Muscle of leg (tissue), 11 donors: Measurements from ENCODE around the gene ZDHHC20. TPM values are rescaled to one million over a fixed set of nuclear protein-coding genes. Genes with fewer than 3 reads are reported as not detected.

Experiments
- DNase-seq: peaks from one replicate; pipeline ENCODE4 v3.0.0; 2013
- H3K27ac ChIP-seq: one replicate; pipeline ENCODE4 v1.5.1; 2013; ENCODE audit warnings: mild to moderate bottlenecking, low read length, control low read depth
- H3K27me3 ChIP-seq: one replicate; pipeline ENCODE4 v1.6.1; 2013; ENCODE audit warnings: low read length; ENCODE audit not compliant: control insufficient read depth, insufficient read depth
- H3K36me3 ChIP-seq: one replicate; pipeline ENCODE4 v1.6.1; 2013; ENCODE audit warnings: low read length; ENCODE audit not compliant: control insufficient read depth, insufficient read depth
- H3K4me1 ChIP-seq: one replicate; pipeline ENCODE4 v1.6.1; 2013; ENCODE audit warnings: low read length; ENCODE audit not compliant: control insufficient read depth, insufficient read depth
- H3K4me3 ChIP-seq: one replicate; pipeline ENCODE4 v1.5.1; 2013; ENCODE audit warnings: low read length, control low read depth
- H3K9me3 ChIP-seq: replicated peaks from 2 replicates; pipeline ENCODE4 v1.6.1; 2013; ENCODE audit warnings: low read depth, low read length; ENCODE audit not compliant: control insufficient read depth
- WGBS: methylation state at CpG from one replicate; pipeline ENCODE4 v1.1.5; 2013; ENCODE audit warnings: missing lambda C conversion rate; ENCODE audit not compliant: insufficient coverage; 5-methylcytosine and 5-hydroxymethylcytosine counted together
- polyA plus RNA-seq, 8 donors: library from polyadenylated mRNA; unstranded; fragments of 120-200 nt; gene quantifications; one replicate each; pipeline versions ENCODE4 v1.2.1 to v1.2.3, GENCODE V29; 2013; ENCODE audit warnings: inconsistent platforms in 1 of 8, low replicate concordance in 1 of 8; ENCODE audit not compliant: insufficient read length in 8 of 8, insufficient read depth in 1 of 8
- total RNA-seq: library from RNA; stranded (reverse); fragments of 120-200 nt; gene quantifications from one replicate; pipeline ENCODE4 v1.2.4, GENCODE V29; 2013

ZDHHC20 gene
- total and polyA plus RNA-seq, 9 donors, result 29.2 to 61.6 (median 37.2) TPM

GRCh38 chr13:21475115-21475514 is 16.0 kb upstream of the ZDHHC20 start:
- Histone ChIP-seq H3K27me3 (no peaks in the 10 kb centered on the region), H3K36me3 (no peaks in the 10 kb centered on the region), H3K4me3 (no peak overlapping the region), H3K27ac (no peak overlapping the region), H3K9me3 (no peaks in the 10 kb centered on the region), H3K4me1 (peaks cover 6% of the 10 kb centered on the region)
- 90% methylated on average over 2 of the region's 6 CpGs for WGBS
- DNase-seq, result no peak

GRCh38 chr13:21470785-21471184 is 11.7 kb upstream of the ZDHHC20 start:
- H3K36me3 ChIP-seq, result no peaks in the 10 kb centered on the region
- no peak overlapping the region for H3K4me3 ChIP-seq
- no peaks in the 10 kb centered on the region for H3K27me3 ChIP-seq
- no peak overlapping the region for H3K27ac ChIP-seq
- no peaks in the 10 kb centered on the region for H3K9me3 ChIP-seq
- no peak for DNase-seq
- H3K4me1 ChIP-seq, result no peaks in the 10 kb centered on the region

GRCh38 chr13:21466527-21466926 is 7.4 kb upstream of the ZDHHC20 start:
- Histone ChIP-seq H3K36me3 (no peaks in the 10 kb centered on the region), H3K4me1 (no peaks in the 10 kb centered on the region), H3K27ac (no peak overlapping the region), H3K9me3 (no peaks in the 10 kb centered on the region), H3K4me3 (no peak overlapping the region), H3K27me3 (no peaks in the 10 kb centered on the region)
- 32% methylated on average over 5 of the region's 7 CpGs for WGBS
- no peak for DNase-seq

- DNase-seq, result no peak
Observed at GRCh38 chr13:21465710-21466160, 6.6 kb upstream of the ZDHHC20 start.

GRCh38 chr13:21463424-21463823 is 4.3 kb upstream of the ZDHHC20 start:
- Histone ChIP-seq H3K27ac (no peak overlapping the region), H3K9me3 (no peaks in the 10 kb centered on the region), H3K4me3 (no peak overlapping the region), H3K36me3 (no peaks in the 10 kb centered on the region), H3K27me3 (no peaks in the 10 kb centered on the region), H3K4me1 (peaks cover 3% of the 10 kb centered on the region)
- no peak for DNase-seq

More at GRCh38 chr13:21465710-21466160, 6.6 kb upstream of the ZDHHC20 start:
- Histone ChIP-seq H3K4me1 (no peaks in the 10 kb centered on the region), H3K36me3 (no peaks in the 10 kb centered on the region), H3K9me3 (no peaks in the 10 kb centered on the region), H3K4me3 (no peak overlapping the region), H3K27ac (no peak overlapping the region), H3K27me3 (no peaks in the 10 kb centered on the region)
- 45% methylated on average over 9 of the region's 9 CpGs for WGBS

- Histone ChIP-seq H3K27me3 (no peaks in the 10 kb centered on the region), H3K4me1 (peaks cover 3% of the 10 kb centered on the region), H3K4me3 (no peak overlapping the region), H3K36me3 (no peaks in the 10 kb centered on the region), H3K27ac (no peak overlapping the region), H3K9me3 (no peaks in the 10 kb centered on the region)
- DNase-seq, result no peak
- WGBS, result 54% methylated on average over 2 of the region's 3 CpGs
Observed at GRCh38 chr13:21461131-21461530, 2.0 kb upstream of the ZDHHC20 start.

GRCh38 chr13:21458451-21458812 is 671 bp downstream of the ZDHHC20 start:
- Histone ChIP-seq H3K4me1 (peaks cover 3% of the 10 kb centered on the region), H3K36me3 (no peaks in the 10 kb centered on the region), H3K27me3 (no peaks in the 10 kb centered on the region), H3K4me3 (peak overlapping the region; percentile 79), H3K9me3 (peaks cover 2% of the 10 kb centered on the region), H3K27ac (peak overlapping the region; percentile 83)
- 0% methylated on average over 13 of the region's 16 CpGs for WGBS
- DNase-seq, result peak; percentile 49

GRCh38 chr13:21453387-21454081 is 5.6 kb downstream of the ZDHHC20 start:
- H3K4me3 ChIP-seq, result no peak overlapping the region
- H3K27ac ChIP-seq, result no peak overlapping the region
- H3K9me3 ChIP-seq, result peaks cover 2% of the 10 kb centered on the region
- no peaks in the 10 kb centered on the region for H3K36me3 ChIP-seq
- DNase-seq, result no peak
- H3K27me3 ChIP-seq, result no peaks in the 10 kb centered on the region
- no CpG with 5 or more reads among the region's 6 CpGs for WGBS
- H3K4me1 ChIP-seq, result no peaks in the 10 kb centered on the region

GRCh38 chr13:21450936-21451335 is 8.2 kb downstream of the ZDHHC20 start:
- no peaks in the 10 kb centered on the region for H3K27me3 ChIP-seq
- no peak overlapping the region for H3K27ac ChIP-seq
- no peak for DNase-seq
- H3K4me3 ChIP-seq, result no peak overlapping the region
- no CpG with 5 or more reads among the region's 3 CpGs for WGBS
- no peaks in the 10 kb centered on the region for H3K4me1 ChIP-seq
- H3K36me3 ChIP-seq, result no peaks in the 10 kb centered on the region
- peaks cover 2% of the 10 kb centered on the region for H3K9me3 ChIP-seq

GRCh38 chr13:21446656-21447055 is 12.4 kb downstream of the ZDHHC20 start:
- no peaks in the 10 kb centered on the region for H3K36me3 ChIP-seq
- H3K4me3 ChIP-seq, result no peak overlapping the region
- no peaks in the 10 kb centered on the region for H3K4me1 ChIP-seq
- WGBS, result 80% methylated on average over 1 of the region's 2 CpGs
- DNase-seq, result no peak
- no peak overlapping the region for H3K27ac ChIP-seq
- H3K9me3 ChIP-seq, result no peaks in the 10 kb centered on the region
- H3K27me3 ChIP-seq, result no peaks in the 10 kb centered on the region

- no peak for DNase-seq
- WGBS, result 85% methylated on average over 6 of the region's 6 CpGs
- no peaks in the 10 kb centered on the region for H3K27me3 ChIP-seq
- no peaks in the 10 kb centered on the region for H3K9me3 ChIP-seq
- no peak overlapping the region for H3K27ac ChIP-seq
- H3K4me3 ChIP-seq, result no peak overlapping the region
- H3K4me1 ChIP-seq, result no peaks in the 10 kb centered on the region
- no peaks in the 10 kb centered on the region for H3K36me3 ChIP-seq
Observed at GRCh38 chr13:21445759-21446158, 13.3 kb downstream of the ZDHHC20 start.
